H1 (cell line): ENCODE data around the gene BBS9.

Experiments used
- CTCF ChIP-seq, 3 experiments: IDR thresholded peaks; 1 replicate in 2 of 3; 2 replicates in 1 of 3; pipeline versions ENCODE4 v1.5.1 to v1.6.1; 2011; ENCODE audit warnings: low read length in 3 of 3, mild to moderate bottlenecking in 3 of 3, inconsistent platforms in 2 of 3, low read depth in 1 of 3, moderate library complexity in 1 of 3; ENCODE audit not compliant: insufficient read depth in 1 of 3; ENCODE audit errors: control extremely low read depth in 1 of 3
- EP300 ChIP-seq, 2 experiments: IDR thresholded peaks; 1 replicate in 1 of 2; 2 replicates in 1 of 2; pipeline ENCODE4 v1.6.1; 2011 to 2012; ENCODE audit warnings: low read depth in 2 of 2, low read length in 2 of 2, mild to moderate bottlenecking in 2 of 2, borderline replicate concordance in 1 of 2, inconsistent platforms in 1 of 2, moderate library complexity in 1 of 2
- EZH2 ChIP-seq: fragments of 200-600 bp; sonication (generic); IDR thresholded peaks from 2 replicates; pipeline ENCODE4 v1.7.1; 2012; ENCODE audit warnings: low read depth, mild to moderate bottlenecking, moderate library complexity, low read length, inconsistent platforms; ENCODE audit not compliant: severe bottlenecking
- POLR2A ChIP-seq, 2 experiments: IDR thresholded peaks; 1 replicate in 1 of 2; 2 replicates in 1 of 2; pipeline ENCODE4 v1.6.1; 2011; ENCODE audit warnings: low read depth in 2 of 2, low read length in 2 of 2, mild to moderate bottlenecking in 2 of 2; ENCODE audit errors: control extremely low read depth in 1 of 2
- SAP30 ChIP-seq: fragments of 300-600 bp; sonication (generic); IDR thresholded peaks from 2 replicates; pipeline ENCODE4 v1.7.1; 2012; ENCODE audit warnings: low read length, moderate library complexity, mild to moderate bottlenecking, inconsistent platforms; ENCODE audit not compliant: insufficient read depth, insufficient replicate concordance
- SIN3A ChIP-seq, 2 experiments: IDR thresholded peaks in 1 of 2; conservative IDR thresholded peaks in 1 of 2; 2 replicates each; pipeline ENCODE4 v1.6.1; 2011 to 2012; ENCODE audit warnings: low read length in 2 of 2, improper control_type of control experiment in 1 of 2, low read depth in 1 of 2, mild to moderate bottlenecking in 1 of 2
- TF ChIP-seq, protein P1 (sequence below): IDR thresholded peaks from 2 replicates; pipeline ENCODE4 v1.6.1; 2012; ENCODE audit warnings: low read length, inconsistent platforms

DNA sequence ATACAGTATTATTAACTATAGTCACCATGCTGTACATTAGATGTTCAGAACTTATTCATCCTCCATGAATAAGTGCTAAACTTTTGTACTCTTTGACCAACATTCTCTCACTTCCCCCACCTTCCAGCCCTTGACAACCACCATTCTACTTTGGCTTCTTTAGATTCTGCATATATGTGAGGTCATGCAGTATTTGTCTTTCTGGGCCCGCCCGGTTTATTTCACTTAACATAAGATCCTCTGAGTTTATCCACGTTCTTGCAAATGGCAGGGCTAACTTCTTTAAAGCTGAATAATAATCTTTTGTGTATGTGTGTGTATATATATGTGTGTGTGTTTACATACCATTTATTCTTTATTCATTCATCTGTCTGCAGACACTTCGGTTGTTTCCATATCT is 336.8 kb downstream of the BBS9 start:
- TF ChIP-seq SAP30 (no peak), POLR2A (IDR thresholded peaks at IDR 0.05; ENCODE audit: control extremely low read depth in 1 of 2, low read depth in 2 of 2, low read length in 2 of 2) (no peak), EZH2 (no peak), EP300 (IDR thresholded peaks at IDR 0.05; ENCODE audit: borderline replicate concordance in 1 of 2, low read depth in 2 of 2, low read length in 2 of 2) (no peak), SIN3A (conservative IDR thresholded peaks at IDR 0.05 in 1 of 2, IDR thresholded peaks at IDR 0.05 in 1 of 2; ENCODE audit: low read depth in 1 of 2, low read length in 2 of 2) (no peak), CTCF (IDR thresholded peaks at IDR 0.05; ENCODE audit: control extremely low read depth in 1 of 3, insufficient read depth in 1 of 3, low read depth in 1 of 3, low read length in 3 of 3) (no peak)
- TF ChIP-seq, protein P1, sequence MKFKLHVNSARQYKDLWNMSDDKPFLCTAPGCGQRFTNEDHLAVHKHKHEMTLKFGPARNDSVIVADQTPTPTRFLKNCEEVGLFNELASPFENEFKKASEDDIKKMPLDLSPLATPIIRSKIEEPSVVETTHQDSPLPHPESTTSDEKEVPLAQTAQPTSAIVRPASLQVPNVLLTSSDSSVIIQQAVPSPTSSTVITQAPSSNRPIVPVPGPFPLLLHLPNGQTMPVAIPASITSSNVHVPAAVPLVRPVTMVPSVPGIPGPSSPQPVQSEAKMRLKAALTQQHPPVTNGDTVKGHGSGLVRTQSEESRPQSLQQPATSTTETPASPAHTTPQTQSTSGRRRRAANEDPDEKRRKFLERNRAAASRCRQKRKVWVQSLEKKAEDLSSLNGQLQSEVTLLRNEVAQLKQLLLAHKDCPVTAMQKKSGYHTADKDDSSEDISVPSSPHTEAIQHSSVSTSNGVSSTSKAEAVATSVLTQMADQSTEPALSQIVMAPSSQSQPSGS, result no peak
